ENCODE results near the gene ADAMTSL1. TPM values are rescaled to one million over a fixed set of nuclear protein-coding genes. Genes with fewer than 3 reads are reported as not detected.

The ADAMTSL1 gene
- total RNA-seq, 1 experiment from 2014 or later = 1.2 TPM

- Mint-ChIP-seq H3K4me1 (peaks cover 9 to 10% of the 10 kb centered on the region in 2 experiments), H3K27ac (no peak overlapping the region; a peak in 1 of 7 replicates), H3K27me3 (ENCODE audit: low read depth) (no peaks in the 10 kb centered on the region), H3K9me3 (no peaks in the 10 kb centered on the region), H3K36me3 (ENCODE audit: insufficient read depth in 1 of 3, low read depth in 3 of 3) (no peaks in the 10 kb centered on the region), H3K4me3 (no peak overlapping the region)
- no CpG with 5 or more reads among the region's 1 CpG for WGBS (ENCODE audit: extremely low coverage, insufficient read length, low lambda C conversion rate)
- no peak overlapping the region for H3T11ph ChIP-seq (ENCODE audit: low read length)
- no peak overlapping the region for H2BK20ac ChIP-seq (ENCODE audit: low read depth, low read length, poor library complexity, severe bottlenecking)
- no peak overlapping the region for H3K56ac ChIP-seq (ENCODE audit: insufficient read length, low read depth, low read length)
- H3K9ac ChIP-seq (ENCODE audit: extremely low read depth, insufficient read length, low read length) = no peak overlapping the region
- no peak for TF ChIP-seq CTCF (conservative IDR thresholded peaks at IDR 0.05)
- no peak overlapping the region for H3K23ac ChIP-seq (ENCODE audit: insufficient read length, low read depth, low read length)
- no peak overlapping the region for H2AK5ac ChIP-seq (ENCODE audit: insufficient read length, low read length)
- H4K91ac ChIP-seq (ENCODE audit: insufficient read length, low read depth, low read length) = no peak overlapping the region
- H3K23me2 ChIP-seq (ENCODE audit: insufficient read length, low read depth, low read length, poor library complexity, severe bottlenecking) = no peaks in the 10 kb centered on the region
- H4K20me1 ChIP-seq (ENCODE audit: control insufficient read depth, insufficient read depth, insufficient read length) = no peaks in the 10 kb centered on the region
- H3K14ac ChIP-seq (ENCODE audit: insufficient read depth, low read length) = no peak overlapping the region
- H2BK12ac ChIP-seq (ENCODE audit: insufficient read length, low read depth, low read length) = no peak overlapping the region
- DNase-seq = no peak
- no peaks in the 10 kb centered on the region for H3K4me1 ChIP-seq (ENCODE audit: insufficient read depth, low read length)
- no peak overlapping the region for H3K27ac ChIP-seq (ENCODE audit: insufficient read length, low read depth, low read length)
- no peaks in the 10 kb centered on the region for H3K9me3 ChIP-seq (ENCODE audit: control insufficient read depth, low read depth, low read length)
- no peak overlapping the region for H2BK5ac ChIP-seq (ENCODE audit: insufficient read length, low read length)
- H4K5ac ChIP-seq (ENCODE audit: insufficient read length, low read depth, low read length) = no peak overlapping the region
- H3K4me2 ChIP-seq (ENCODE audit: insufficient read depth, insufficient read length, low read length) = no peak overlapping the region
- H3K79me1 ChIP-seq (ENCODE audit: insufficient read depth, low read depth, low read length, poor library complexity, severe bottlenecking) = no peaks in the 10 kb centered on the region
- H3K18ac ChIP-seq (ENCODE audit: insufficient read length, low read depth, low read length) = no peak overlapping the region
- H2BK15ac ChIP-seq (ENCODE audit: low read depth, low read length) = no peak overlapping the region
- no peak overlapping the region for H4K8ac ChIP-seq (replicated peaks; ENCODE audit: insufficient read length, low read depth, low read length)
- H3K27me3 ChIP-seq (ENCODE audit: insufficient read depth, low read length) = no peaks in the 10 kb centered on the region
- no peak overlapping the region for H2AFZ ChIP-seq (ENCODE audit: low read length)
- H3K4ac ChIP-seq (ENCODE audit: low read depth, low read length) = no peak overlapping the region
- no peaks in the 10 kb centered on the region for H3K79me2 ChIP-seq (ENCODE audit: insufficient read depth, low read length)
- H2BK120ac ChIP-seq (ENCODE audit: low read depth, low read length, poor library complexity, severe bottlenecking) = no peak overlapping the region
Observed at GRCh38 chr9:18741359-18741758, 267.4 kb downstream of the ADAMTSL1 start.

Data from H9 (cell line).